NCI-H69 (cell line): ENCODE data around the gene TRERF1.

ENCODE experiments used
- DNase-seq: peaks from one replicate; lab custom pipeline; 2025; lab: John Stamatoyannopoulos, UW

Gene TRERF1

GRCh38 chr6:42302411-42302810 lies 149.3 kb downstream of the TRERF1 start:
- no peak for DNase-seq

- DNase-seq: peak; percentile 45
Observed at GRCh38 chr6:42301986-42302385, 149.7 kb downstream of the TRERF1 start.

- no peak for DNase-seq
Observed at GRCh38 chr6:42300701-42301100, 151.0 kb downstream of the TRERF1 start.

- DNase-seq: no peak
Observed at GRCh38 chr6:42300185-42300584, 151.5 kb downstream of the TRERF1 start.

- DNase-seq: no peak
Observed at GRCh38 chr6:42297661-42298060, 154.1 kb downstream of the TRERF1 start.

GRCh38 chr6:42296614-42297013 lies 155.1 kb downstream of the TRERF1 start:
- DNase-seq: no peak

GRCh38 chr6:42295677-42296076 lies 156.0 kb downstream of the TRERF1 start:
- DNase-seq: no peak

- DNase-seq: no peak
Observed at GRCh38 chr6:42295181-42295580, 156.5 kb downstream of the TRERF1 start.

- DNase-seq: no peak
Observed at GRCh38 chr6:42294759-42295158, 157.0 kb downstream of the TRERF1 start.

GRCh38 chr6:42293386-42293977 lies 158.2 kb downstream of the TRERF1 start:
- no peak for DNase-seq

GRCh38 chr6:42292004-42292740 lies 159.6 kb downstream of the TRERF1 start:
- DNase-seq: no peak

- no peak for DNase-seq
Observed at GRCh38 chr6:42287756-42288155, 164.0 kb downstream of the TRERF1 start.

- peak; percentile 96 for DNase-seq
Observed at GRCh38 chr6:42281570-42281969, 170.2 kb downstream of the TRERF1 start.

- DNase-seq: peak; percentile 92
Observed at GRCh38 chr6:42280966-42281533, 170.7 kb downstream of the TRERF1 start.

- no peak for DNase-seq
Observed at GRCh38 chr6:42279966-42280629, 171.6 kb downstream of the TRERF1 start.

- no peak for DNase-seq
Observed at GRCh38 chr6:42279144-42279781, 172.5 kb downstream of the TRERF1 start.

GRCh38 chr6:42278131-42278853 lies 173.4 kb downstream of the TRERF1 start:
- DNase-seq: no peak

GRCh38 chr6:42276034-42276890 lies 175.5 kb downstream of the TRERF1 start:
- DNase-seq: peak; percentile 58

GRCh38 chr6:42275376-42276033 lies 176.2 kb downstream of the TRERF1 start:
- no peak for DNase-seq

- no peak for DNase-seq
Observed at GRCh38 chr6:42274898-42275297, 176.8 kb downstream of the TRERF1 start.
